ENCODE measurements around the gene URB1.

The URB1 gene

GRCh38 chr21:32383812-32384211, 9.0 kb downstream of the URB1 start:
- Histone ChIP-seq H3K9me3 (ENCODE audit: insufficient read depth, low read depth, low read length) (no peaks in the 10 kb centered on the region), H2AFZ (ENCODE audit: low read length) (no peak overlapping the region), H3K9ac (ENCODE audit: low read depth, low read length, poor library complexity, severe bottlenecking) (no peak overlapping the region), H3K36me3 (ENCODE audit: insufficient read depth, low read length) (peaks cover 11% of the 10 kb centered on the region; the same call in 1 of the 2 replicates), H3K9me2 (replicated peaks; ENCODE audit: low read depth, low read length) (no peaks in the 10 kb centered on the region), H3K4me2 (ENCODE audit: low read depth, low read length, poor library complexity, severe bottlenecking) (no peak overlapping the region), H3K4me1 (ENCODE audit: insufficient read depth, low read length, poor library complexity, severe bottlenecking) (no peaks in the 10 kb centered on the region), H4K20me1 (ENCODE audit: insufficient read depth, low read length, poor library complexity, severe bottlenecking) (no peaks in the 10 kb centered on the region), H3K4me3 (ENCODE audit: low read length, poor library complexity, severe bottlenecking) (no peak overlapping the region), H3K79me2 (ENCODE audit: insufficient read depth, low read length) (peaks cover 5% of the 10 kb centered on the region; the same call in 1 of the 2 replicates), H3K27me3 (ENCODE audit: insufficient read depth, low read length, poor library complexity, severe bottlenecking) (no peaks in the 10 kb centered on the region), H3F3A (ENCODE audit: low read depth) (no peaks in the 10 kb centered on the region)
- TF ChIP-seq EZH2phosphoT487 (IDR thresholded peaks at IDR 0.05; ENCODE audit: borderline replicate concordance), result no peak
- peak; percentile 27; the same call in 1 of the 2 replicates for TF ChIP-seq CTCF (conservative IDR thresholded peaks at IDR 0.05; ENCODE audit: low read length)

GRCh38 chr21:32382108-32382644, 10.6 kb downstream of the URB1 start:
- H3F3A ChIP-seq (ENCODE audit: low read depth), result no peaks in the 10 kb centered on the region
- TF ChIP-seq CTCF (conservative IDR thresholded peaks at IDR 0.05; ENCODE audit: low read length) (no peak), EZH2phosphoT487 (IDR thresholded peaks at IDR 0.05; ENCODE audit: borderline replicate concordance) (no peak)
- H3K79me2 ChIP-seq (ENCODE audit: insufficient read depth, low read length), result peaks cover 5% of the 10 kb centered on the region; the same call in 1 of the 2 replicates
- no peaks in the 10 kb centered on the region for H4K20me1 ChIP-seq (ENCODE audit: insufficient read depth, low read length, poor library complexity, severe bottlenecking)
- peaks cover 11% of the 10 kb centered on the region; the same call in 1 of the 2 replicates for H3K36me3 ChIP-seq (ENCODE audit: insufficient read depth, low read length)
- H2AFZ ChIP-seq (ENCODE audit: low read length), result no peak overlapping the region
- H3K9ac ChIP-seq (ENCODE audit: low read depth, low read length, poor library complexity, severe bottlenecking), result no peak overlapping the region
- H3K4me3 ChIP-seq (ENCODE audit: low read length, poor library complexity, severe bottlenecking), result no peak overlapping the region
- no peaks in the 10 kb centered on the region for H3K9me3 ChIP-seq (ENCODE audit: insufficient read depth, low read depth, low read length)
- H3K4me2 ChIP-seq (ENCODE audit: low read depth, low read length, poor library complexity, severe bottlenecking), result no peak overlapping the region
- H3K9me2 ChIP-seq (replicated peaks; ENCODE audit: low read depth, low read length), result no peaks in the 10 kb centered on the region
- no peaks in the 10 kb centered on the region for H3K4me1 ChIP-seq (ENCODE audit: insufficient read depth, low read length, poor library complexity, severe bottlenecking)
- H3K27me3 ChIP-seq (ENCODE audit: insufficient read depth, low read length, poor library complexity, severe bottlenecking), result no peaks in the 10 kb centered on the region

- Histone ChIP-seq H3K4me3 (ENCODE audit: low read length, poor library complexity, severe bottlenecking) (no peak overlapping the region), H3K9ac (ENCODE audit: low read depth, low read length, poor library complexity, severe bottlenecking) (no peak overlapping the region), H3K79me2 (ENCODE audit: insufficient read depth, low read length) (no peaks in the 10 kb centered on the region), H3K4me1 (ENCODE audit: insufficient read depth, low read length, poor library complexity, severe bottlenecking) (no peaks in the 10 kb centered on the region), H3K36me3 (ENCODE audit: insufficient read depth, low read length) (peaks cover 11% of the 10 kb centered on the region; the same call in 1 of the 2 replicates), H3K4me2 (ENCODE audit: low read depth, low read length, poor library complexity, severe bottlenecking) (no peak overlapping the region), H3K9me3 (ENCODE audit: insufficient read depth, low read depth, low read length) (no peaks in the 10 kb centered on the region), H2AFZ (ENCODE audit: low read length) (no peak overlapping the region), H4K20me1 (ENCODE audit: insufficient read depth, low read length, poor library complexity, severe bottlenecking) (no peaks in the 10 kb centered on the region), H3K27me3 (ENCODE audit: insufficient read depth, low read length, poor library complexity, severe bottlenecking) (no peaks in the 10 kb centered on the region), H3K9me2 (replicated peaks; ENCODE audit: low read depth, low read length) (no peaks in the 10 kb centered on the region), H3F3A (ENCODE audit: low read depth) (no peaks in the 10 kb centered on the region)
- TF ChIP-seq EZH2phosphoT487 (IDR thresholded peaks at IDR 0.05; ENCODE audit: borderline replicate concordance) (no peak), CTCF (conservative IDR thresholded peaks at IDR 0.05; ENCODE audit: low read length) (no peak)
Measured at GRCh38 chr21:32381571-32381970, 11.2 kb downstream of the URB1 start.

All from Loucy (cell line).